ENCODE results near the gene PMEPA1.

Gene PMEPA1

GRCh38 chr20:57615445-57615811 is 94.4 kb downstream of the PMEPA1 start:
- Histone ChIP-seq H3K36me3 (ENCODE audit: control insufficient read depth, low read length) (no peaks in the 10 kb centered on the region), H3K27me3 (ENCODE audit: control insufficient read depth, low read length) (peaks cover 76% of the 10 kb centered on the region), H3K4me2 (ENCODE audit: low read length) (no peak overlapping the region), H3K4me3 (ENCODE audit: low read length) (no peak overlapping the region), H3K27ac (ENCODE audit: low read depth, low read length) (no peak overlapping the region), H3K79me2 (ENCODE audit: control insufficient read depth, low read length) (no peaks in the 10 kb centered on the region), H3K9me2 (replicated peaks; ENCODE audit: control insufficient read depth, low read length) (no peaks in the 10 kb centered on the region), H3K9me3 (ENCODE audit: control insufficient read depth, insufficient read depth, low read length) (no peaks in the 10 kb centered on the region), H4K20me1 (ENCODE audit: control insufficient read depth, insufficient read depth, low read depth, low read length) (peaks cover 14% of the 10 kb centered on the region), H3K4me1 (ENCODE audit: control insufficient read depth, low read length) (peaks cover 31% of the 10 kb centered on the region), H3F3A (ENCODE audit: control insufficient read depth, insufficient read depth) (peaks cover 18% of the 10 kb centered on the region)
- no peak for TF ChIP-seq CTCF (IDR thresholded peaks at IDR 0.05; ENCODE audit: low read depth, low read length, poor library complexity, severe bottlenecking)
- TF ChIP-seq EZH2phosphoT487 (IDR thresholded peaks at IDR 0.05; ENCODE audit: borderline replicate concordance, low read length) = no peak

GRCh38 chr20:57614490-57615444 is 95.0 kb downstream of the PMEPA1 start:
- peaks cover 12% of the 10 kb centered on the region for H3F3A ChIP-seq (ENCODE audit: control insufficient read depth, insufficient read depth)
- H3K4me2 ChIP-seq (ENCODE audit: low read length) = no peak overlapping the region
- peaks cover 25% of the 10 kb centered on the region for H3K4me1 ChIP-seq (ENCODE audit: control insufficient read depth, low read length)

GRCh38 chr20:57613481-57613921 is 96.3 kb downstream of the PMEPA1 start:
- no peaks in the 10 kb centered on the region for H3K9me3 ChIP-seq (ENCODE audit: control insufficient read depth, insufficient read depth, low read length)
- TF ChIP-seq CTCF (IDR thresholded peaks at IDR 0.05; ENCODE audit: low read depth, low read length, poor library complexity, severe bottlenecking) = no peak
- TF ChIP-seq EZH2phosphoT487 (IDR thresholded peaks at IDR 0.05; ENCODE audit: borderline replicate concordance, low read length) = no peak
- H3K9me2 ChIP-seq (replicated peaks; ENCODE audit: control insufficient read depth, low read length) = no peaks in the 10 kb centered on the region
- no peak overlapping the region for H3K4me2 ChIP-seq (ENCODE audit: low read length)
- no peaks in the 10 kb centered on the region for H3F3A ChIP-seq (ENCODE audit: control insufficient read depth, insufficient read depth)
- no peaks in the 10 kb centered on the region for H3K79me2 ChIP-seq (ENCODE audit: control insufficient read depth, low read length)
- no peak overlapping the region for H3K27ac ChIP-seq (ENCODE audit: low read depth, low read length)
- no peak overlapping the region for H3K4me3 ChIP-seq (ENCODE audit: low read length)
- H4K20me1 ChIP-seq (ENCODE audit: control insufficient read depth, insufficient read depth, low read depth, low read length) = peaks cover 15% of the 10 kb centered on the region
- H3K27me3 ChIP-seq (ENCODE audit: control insufficient read depth, low read length) = peaks cover 76% of the 10 kb centered on the region
- H3K4me1 ChIP-seq (ENCODE audit: control insufficient read depth, low read length) = peaks cover 18% of the 10 kb centered on the region
- H3K36me3 ChIP-seq (ENCODE audit: control insufficient read depth, low read length) = no peaks in the 10 kb centered on the region

More at GRCh38 chr20:57614490-57615444, 95.0 kb downstream of the PMEPA1 start:
- Histone ChIP-seq H3K79me2 (ENCODE audit: control insufficient read depth, low read length) (no peaks in the 10 kb centered on the region), H3K27me3 (ENCODE audit: control insufficient read depth, low read length) (peaks cover 73% of the 10 kb centered on the region), H3K36me3 (ENCODE audit: control insufficient read depth, low read length) (no peaks in the 10 kb centered on the region), H3K9me3 (ENCODE audit: control insufficient read depth, insufficient read depth, low read length) (no peaks in the 10 kb centered on the region), H3K4me3 (ENCODE audit: low read length) (no peak overlapping the region), H4K20me1 (ENCODE audit: control insufficient read depth, insufficient read depth, low read depth, low read length) (peaks cover 11% of the 10 kb centered on the region), H3K27ac (ENCODE audit: low read depth, low read length) (no peak overlapping the region), H3K9me2 (replicated peaks; ENCODE audit: control insufficient read depth, low read length) (no peaks in the 10 kb centered on the region)
- TF ChIP-seq CTCF (IDR thresholded peaks at IDR 0.05; ENCODE audit: low read depth, low read length, poor library complexity, severe bottlenecking) (no peak), EZH2phosphoT487 (IDR thresholded peaks at IDR 0.05; ENCODE audit: borderline replicate concordance, low read length) (no peak)
